ENCODE results near the gene PLP2.
A peak's percentile ranks its signal among the peaks of the same experiment; 100 is the strongest.
"Not testable (repeated sequence)": the region's sequence is repeated elsewhere in the genome, so short reads cannot be mapped to it uniquely, and the experiment has no call there.

The PLP2 gene

GRCh38 chrX:49171752-49172279 lies at the start of gene PLP2:
TSS of gene PLP2 (plus strand) at chrX:49171898. CDS start at chrX:49172001, 103 bp downstream.
- DNase-seq, result peak; percentile 72 to 77

DNA sequence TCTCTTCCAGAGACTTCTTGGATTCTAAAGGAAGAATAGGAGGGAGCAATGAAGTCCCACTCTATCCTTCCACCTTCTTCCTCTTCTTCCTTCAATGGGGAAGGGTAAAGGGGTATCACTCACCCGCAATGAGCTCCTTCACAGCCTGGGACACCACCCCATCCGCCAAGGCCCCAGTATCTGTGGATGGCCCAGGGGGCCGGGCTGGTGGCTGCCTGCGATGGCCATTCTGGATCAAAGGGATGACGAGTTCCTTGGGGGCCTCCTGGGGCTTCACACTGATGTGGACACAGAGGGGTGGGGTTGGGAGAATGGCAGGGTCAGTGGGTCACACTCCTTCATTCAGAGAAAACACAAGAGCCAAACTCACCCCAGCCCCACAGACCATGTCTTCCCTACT lies 49.2 kb upstream of the PLP2 start:
- DNase-seq, result no peak

DNA sequence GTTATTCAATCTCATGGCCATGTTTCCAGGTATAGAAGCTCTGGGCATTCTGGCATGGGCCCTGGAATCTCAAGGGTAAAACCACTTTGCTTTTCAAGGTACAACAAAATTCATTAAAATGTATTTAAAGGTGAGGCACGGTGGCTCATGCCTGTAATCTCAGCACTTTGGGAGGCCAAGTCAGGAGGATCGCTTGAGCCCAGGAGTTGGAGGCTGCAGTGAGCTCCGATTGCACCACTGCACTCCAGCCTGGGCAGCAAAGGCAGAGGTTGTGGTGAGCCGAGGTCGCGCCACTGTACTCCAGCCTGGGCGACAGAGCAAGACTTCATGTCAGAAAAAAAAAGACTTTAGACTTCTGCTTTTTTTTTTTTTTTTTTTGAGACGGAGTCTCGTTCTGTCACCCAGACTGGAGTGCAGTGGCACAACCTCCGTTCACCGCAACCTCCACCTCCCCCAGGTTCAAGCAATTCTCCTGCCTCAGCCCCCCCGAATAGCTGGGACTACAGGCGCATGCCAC lies 43.9 kb upstream of the PLP2 start:
- DNase-seq, result not testable (repeated sequence)

- DNase-seq, result no peak
These were observed 42.3 kb upstream of the PLP2 start for GRCh38 chrX:49129427-49129826.

GRCh38 chrX:49132275-49132674 lies 39.4 kb upstream of the PLP2 start:
- not testable (repeated sequence) for DNase-seq

- DNase-seq, result no peak
These were observed 37.9 kb upstream of the PLP2 start for GRCh38 chrX:49133759-49134158.

- DNase-seq, result no peak
These were observed 34.2 kb upstream of the PLP2 start for GRCh38 chrX:49137492-49137891.

GRCh38 chrX:49139713-49140112 lies 32.0 kb upstream of the PLP2 start:
- DNase-seq, result no peak

- not testable (repeated sequence) for DNase-seq
These were observed 29.4 kb upstream of the PLP2 start for GRCh38 chrX:49142264-49142663.

- DNase-seq, result not testable (repeated sequence)
These were observed 28.5 kb upstream of the PLP2 start for GRCh38 chrX:49143154-49143553.

- no peak for DNase-seq
These were observed 24.4 kb upstream of the PLP2 start for GRCh38 chrX:49147282-49147681.

GRCh38 chrX:49147936-49148335 lies 23.8 kb upstream of the PLP2 start:
- no peak for DNase-seq

GRCh38 chrX:49148390-49149100 lies 23.2 kb upstream of the PLP2 start:
- DNase-seq, result not testable (repeated sequence)

GRCh38 chrX:49149291-49149690 lies 22.4 kb upstream of the PLP2 start:
- not testable (repeated sequence) for DNase-seq

- DNase-seq, result no peak
These were observed 18.2 kb upstream of the PLP2 start for GRCh38 chrX:49153467-49153866.

DNA sequence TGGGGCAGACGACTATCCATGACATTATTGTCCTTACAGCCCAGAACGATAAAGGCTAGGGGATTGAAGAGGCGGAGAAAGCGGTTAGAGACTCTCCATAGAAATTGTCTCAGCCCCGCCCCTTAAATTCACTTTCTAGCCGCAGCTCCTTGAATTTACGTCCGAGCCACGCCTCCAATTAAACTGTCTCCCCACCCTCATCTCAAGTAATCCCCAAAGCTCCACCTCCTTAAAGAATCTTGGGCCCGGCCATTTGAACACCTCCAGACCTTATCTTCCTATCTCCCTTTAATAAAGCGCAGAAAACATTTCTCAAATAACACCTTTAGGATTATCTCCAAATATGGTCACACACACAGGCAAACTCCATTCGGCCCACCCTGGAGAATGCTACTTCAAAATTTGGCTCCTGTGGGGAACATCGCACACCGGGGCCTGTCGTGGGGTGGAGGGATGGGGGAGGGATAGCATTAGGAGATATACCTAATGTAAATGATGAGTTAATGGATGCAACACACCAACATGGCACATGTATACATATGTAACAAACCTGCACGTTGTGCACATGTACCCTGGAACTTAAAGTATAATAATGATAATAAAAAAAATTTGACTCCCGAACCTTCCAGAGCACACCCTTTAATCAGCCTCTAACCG lies 16.3 kb upstream of the PLP2 start:
- peak; percentile 19 to 23 for DNase-seq

DNA sequence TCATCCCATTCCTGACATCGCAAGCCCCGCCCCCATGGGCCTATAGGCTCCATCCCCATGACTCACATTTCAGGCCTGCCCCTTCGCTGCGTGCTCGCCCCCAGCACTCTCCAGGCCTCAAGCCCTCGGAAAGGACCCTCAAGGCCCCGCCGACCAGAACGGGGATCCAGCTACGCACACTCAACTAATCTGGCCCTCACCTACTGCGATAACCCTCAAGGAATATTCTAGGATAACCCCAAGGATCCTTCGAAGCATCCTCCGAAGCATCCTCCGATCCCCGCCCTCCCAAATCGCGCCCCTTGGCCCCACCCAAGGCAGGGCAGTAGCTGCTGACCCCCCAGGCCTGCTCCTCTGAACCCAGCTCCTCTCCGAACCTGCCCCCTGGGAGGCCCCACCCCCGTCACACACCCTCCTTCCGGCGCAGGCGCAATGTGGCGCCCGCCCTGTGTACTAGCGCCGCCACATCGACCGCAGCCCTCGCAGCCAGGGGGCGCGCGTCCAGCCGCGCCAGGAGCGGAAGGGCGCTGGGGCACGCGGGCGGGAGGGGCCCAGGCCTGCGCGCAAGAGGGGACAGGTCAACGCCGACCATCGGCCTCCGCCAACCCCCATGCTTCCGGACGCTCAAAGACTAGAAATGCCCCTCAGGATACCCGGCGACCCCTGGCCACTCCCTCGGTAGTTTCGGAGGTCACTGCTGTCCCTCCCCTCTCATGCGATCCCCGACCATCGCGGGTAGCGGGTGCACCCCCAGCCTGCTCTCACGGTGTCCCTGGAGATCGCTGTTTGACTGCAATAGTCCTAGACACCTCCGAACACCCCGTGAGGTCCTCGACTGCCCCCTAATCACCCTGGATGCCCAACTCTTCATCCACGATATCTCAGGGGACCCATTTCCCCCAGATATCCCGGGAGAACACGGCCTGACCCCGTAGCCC lies 15.5 kb upstream of the PLP2 start:
- peak; percentile 81 for DNase-seq

DNA sequence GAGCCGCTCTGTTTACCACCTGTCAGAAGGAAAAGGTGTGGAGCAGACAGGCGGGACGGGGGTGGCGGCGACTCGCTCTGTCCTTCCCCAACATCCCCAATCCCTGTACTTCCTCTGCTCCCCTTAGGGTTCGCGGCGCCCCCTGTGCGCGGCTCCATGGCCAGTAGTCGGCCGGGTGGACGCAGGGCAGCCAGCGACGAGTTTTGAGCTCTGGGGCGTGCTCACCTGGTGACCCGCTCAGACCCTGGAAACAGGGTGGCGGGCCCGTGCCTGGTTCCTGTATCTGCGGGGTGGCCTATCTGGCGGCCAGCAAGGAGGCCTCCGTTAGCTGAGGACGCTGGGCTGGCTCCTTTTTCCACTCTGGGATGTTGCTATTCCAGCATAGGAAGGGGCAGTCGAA lies 14.5 kb upstream of the PLP2 start:
- DNase-seq, result no peak

- DNase-seq, result no peak
These were observed 10.8 kb upstream of the PLP2 start for GRCh38 chrX:49160908-49161307.

DNA sequence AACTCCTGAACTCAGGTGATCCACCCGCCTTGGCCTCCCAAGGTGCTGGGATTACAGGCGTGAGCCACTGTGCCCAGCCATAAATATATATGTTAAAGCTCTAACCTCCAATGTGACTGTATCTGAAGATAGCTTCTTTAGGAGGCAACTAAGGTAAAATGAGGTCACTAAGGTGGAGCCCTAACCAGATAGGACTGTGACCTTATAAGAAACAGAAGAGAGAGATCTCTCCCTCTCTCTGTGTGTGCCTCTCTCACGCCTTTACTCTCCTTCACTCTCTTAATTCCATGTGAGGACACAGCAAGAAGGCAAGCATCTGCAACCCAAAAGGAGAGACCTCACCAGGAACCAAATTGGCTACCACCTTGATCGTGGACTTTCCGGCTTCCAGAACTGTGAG lies 10.1 kb upstream of the PLP2 start:
- DNase-seq, result no peak

DNA sequence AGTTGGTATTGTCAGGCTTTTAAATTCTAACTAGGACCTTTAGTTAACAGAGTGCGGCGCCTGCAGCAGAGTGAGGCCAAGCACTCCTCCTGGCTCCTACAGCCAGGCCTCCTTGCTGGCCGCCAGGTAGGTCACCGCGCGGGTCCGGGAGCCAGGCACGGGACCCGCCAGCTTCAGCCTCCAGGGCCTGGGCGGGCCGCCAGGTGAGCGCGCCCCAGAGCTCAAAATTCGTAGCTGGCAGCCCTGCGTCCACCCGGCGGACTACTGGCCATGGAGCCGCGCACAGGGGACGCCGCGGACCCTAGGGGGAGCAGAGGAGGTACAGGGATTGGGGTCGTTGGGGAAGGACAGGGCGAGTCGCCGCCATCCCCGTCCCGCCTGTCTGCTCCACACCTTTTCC lies 9.1 kb upstream of the PLP2 start, which contains the start of gene MAGIX:
Gene MAGIX, plus strand, starts transcription at position 139 of the 400 bp plus-strand sequence. Its CDS starts 132 bp downstream, at position 271.
- DNase-seq, result no peak

DNA sequence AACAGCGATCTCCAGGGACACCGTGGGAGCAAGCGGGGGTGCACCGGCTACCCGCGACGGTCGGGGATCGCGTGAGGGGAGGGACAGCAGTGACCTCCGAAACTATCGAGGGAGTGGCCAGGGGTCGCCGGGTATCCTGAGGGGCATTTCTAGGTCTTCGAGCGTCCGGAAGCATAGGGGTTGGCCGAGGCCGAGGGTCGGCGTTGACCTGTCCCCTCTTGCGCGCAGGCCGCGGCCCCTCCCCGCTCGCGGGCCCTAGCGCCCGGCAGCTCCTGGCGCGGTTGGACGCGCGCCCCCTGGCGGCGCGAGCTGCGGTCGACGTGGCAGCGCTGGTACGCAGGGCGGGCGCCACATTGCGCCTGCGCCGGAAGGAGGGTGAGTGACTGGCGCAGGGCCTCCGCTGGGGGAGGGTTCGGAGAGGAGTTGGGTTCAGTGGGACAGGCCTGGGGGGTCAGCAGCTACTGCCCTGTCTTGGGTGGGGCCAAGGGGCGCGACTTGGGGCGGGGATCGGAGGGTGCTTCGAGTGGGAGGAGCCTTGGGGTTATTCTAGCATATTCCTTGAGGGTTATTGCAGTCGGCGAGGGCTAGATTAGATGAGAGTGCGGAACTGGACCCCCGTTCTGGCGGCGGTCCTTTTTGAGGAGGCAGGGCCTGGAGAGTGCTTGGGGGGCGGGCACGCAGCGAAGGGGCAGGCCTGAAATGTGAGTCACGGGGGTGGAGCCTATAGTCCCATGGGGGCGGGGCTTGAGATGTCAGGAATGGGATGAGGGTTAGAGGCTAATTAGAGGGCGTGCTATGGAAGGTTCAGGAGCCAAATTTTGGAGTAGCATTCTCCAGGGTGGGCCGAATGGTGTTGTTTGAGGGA lies 7.9 kb upstream of the PLP2 start:
- peak; percentile 71 to 73 for DNase-seq
